ENCODE data around the gene NFE2.
A peak's percentile ranks its signal among the peaks of the same experiment; 100 is the strongest.
"Not testable (repeated sequence)": the region's sequence is repeated elsewhere in the genome, so short reads cannot be mapped to it uniquely, and the experiment has no call there.

Gene NFE2

DNA sequence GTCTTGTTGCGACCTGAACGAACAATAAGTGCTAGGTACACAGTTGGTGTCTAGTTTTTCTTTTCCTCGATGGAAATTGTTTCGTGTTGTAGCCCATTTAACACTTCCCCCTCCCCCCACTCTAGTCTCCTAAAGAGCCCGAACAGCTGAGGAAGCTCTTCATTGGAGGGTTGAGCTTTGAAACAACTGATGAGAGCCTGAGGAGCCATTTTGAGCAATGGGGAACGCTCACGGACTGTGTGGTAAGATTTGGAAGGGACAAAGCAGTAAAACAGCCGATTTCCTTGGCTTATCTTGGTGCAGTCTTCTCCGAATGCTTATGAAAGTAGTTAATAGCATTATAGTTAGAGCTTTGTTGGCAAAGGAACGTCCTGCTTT lies 19.6 kb downstream of the NFE2 start:
- DNase-seq = not testable (repeated sequence)

DNA sequence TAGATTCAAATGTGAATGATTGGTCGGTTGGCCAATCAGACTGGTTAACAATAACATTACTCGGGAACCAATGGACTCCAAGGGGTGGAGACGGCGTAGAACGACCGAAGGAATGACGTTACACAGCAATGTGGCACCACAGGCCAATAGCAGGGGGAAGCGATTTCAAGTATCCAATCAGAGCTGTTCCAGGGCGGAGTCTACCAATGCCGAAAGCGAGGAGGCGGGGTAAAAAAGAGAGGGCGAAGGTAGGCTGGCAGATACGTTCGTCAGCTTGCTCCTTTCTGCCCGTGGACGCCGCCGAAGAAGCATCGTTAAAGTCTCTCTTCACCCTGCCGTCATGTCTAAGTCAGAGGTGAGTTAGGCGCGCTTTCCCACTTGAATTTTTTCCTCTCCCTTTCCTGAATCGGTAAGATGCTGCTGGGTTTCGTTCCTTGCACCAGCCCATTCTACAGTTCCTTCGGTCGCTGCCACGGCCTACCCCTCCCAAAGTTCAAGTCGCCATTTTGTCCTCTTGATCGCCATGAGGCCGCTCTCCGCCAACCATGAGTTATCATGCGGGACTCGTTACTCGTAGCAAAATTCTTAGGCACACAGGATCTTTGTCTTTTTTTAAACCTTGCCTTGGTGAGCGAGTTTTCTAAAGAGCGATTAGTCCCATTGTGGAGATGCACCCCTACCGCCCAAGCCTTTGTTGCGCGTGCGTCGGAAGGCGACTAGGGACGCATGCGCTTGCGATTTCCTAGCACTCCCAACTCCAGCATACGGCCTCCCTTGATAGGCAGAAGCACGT lies 20.2 kb downstream of the NFE2 start, which contains the start of gene HNRNPA1:
Gene HNRNPA1 (plus strand): TSS at position 259 of the 793 bp plus-strand sequence. CDS start 82 bp downstream, at position 341.
- peak; percentile 99 for DNase-seq

DNA sequence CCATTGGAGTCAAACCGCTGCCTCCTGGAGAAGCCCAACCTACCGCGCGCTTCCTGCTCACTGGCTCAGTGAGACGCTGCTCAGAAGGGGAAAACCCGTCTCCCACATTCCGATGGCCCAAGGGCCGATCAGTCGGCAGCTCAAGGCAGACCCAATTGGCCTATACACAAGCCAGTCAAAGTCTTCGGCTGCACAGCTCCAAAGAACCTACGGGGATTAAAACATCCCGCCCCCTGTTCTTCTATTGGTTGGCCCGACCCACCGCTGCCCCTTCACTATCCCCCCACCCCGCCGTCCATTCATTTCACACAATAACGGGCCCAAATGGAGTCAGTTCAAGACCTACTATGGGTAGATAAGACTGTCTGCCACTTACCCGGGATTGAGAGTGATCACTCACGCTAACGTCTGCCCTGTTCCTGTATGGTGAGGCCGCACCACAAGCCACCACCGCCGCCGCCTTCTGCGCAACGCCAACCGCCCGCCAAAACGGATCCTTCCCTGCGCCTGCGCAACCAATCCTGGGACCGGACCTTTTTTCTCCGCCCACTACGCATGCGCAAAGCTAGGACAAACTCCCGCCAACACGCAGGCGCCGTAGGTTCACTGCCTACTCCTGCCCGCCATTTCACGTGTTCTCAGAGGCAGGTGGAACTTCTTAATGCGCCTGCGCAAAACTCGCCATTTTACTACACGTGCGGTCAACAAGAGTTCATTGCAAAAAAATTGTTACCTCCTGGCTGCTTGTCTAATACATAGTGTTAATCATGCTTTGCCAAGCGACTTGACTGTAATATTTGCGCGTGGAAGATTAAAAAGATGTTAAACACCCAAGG lies 21.0 kb downstream of the NFE2 start, which contains the start of gene CBX5:
Gene CBX5 (minus strand): TSS at position 491 of the 836 bp plus-strand sequence. CDS start 22,472 bp downstream, outside the sequence.
- DNase-seq = peak; percentile 99

DNA sequence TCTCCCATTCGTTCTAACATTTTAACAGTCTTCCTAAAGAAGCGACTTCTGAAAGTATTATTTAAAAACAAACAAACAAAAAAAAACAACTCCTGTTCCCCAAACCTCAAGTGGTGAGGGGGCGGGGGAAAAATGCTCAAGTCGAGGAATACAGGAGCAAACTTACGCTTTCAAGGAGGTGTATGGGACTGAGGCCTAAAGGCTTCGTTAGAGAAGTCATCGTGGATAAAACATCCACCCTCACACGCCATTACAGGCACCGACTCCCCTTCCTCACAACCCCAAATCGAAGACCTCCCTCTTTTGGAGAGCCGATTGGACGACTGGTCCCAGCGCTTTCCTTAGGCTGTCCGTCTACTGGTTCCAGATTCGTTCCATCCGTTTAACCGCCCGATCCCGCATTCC lies 21.6 kb downstream of the NFE2 start:
- DNase-seq = no peak

DNA sequence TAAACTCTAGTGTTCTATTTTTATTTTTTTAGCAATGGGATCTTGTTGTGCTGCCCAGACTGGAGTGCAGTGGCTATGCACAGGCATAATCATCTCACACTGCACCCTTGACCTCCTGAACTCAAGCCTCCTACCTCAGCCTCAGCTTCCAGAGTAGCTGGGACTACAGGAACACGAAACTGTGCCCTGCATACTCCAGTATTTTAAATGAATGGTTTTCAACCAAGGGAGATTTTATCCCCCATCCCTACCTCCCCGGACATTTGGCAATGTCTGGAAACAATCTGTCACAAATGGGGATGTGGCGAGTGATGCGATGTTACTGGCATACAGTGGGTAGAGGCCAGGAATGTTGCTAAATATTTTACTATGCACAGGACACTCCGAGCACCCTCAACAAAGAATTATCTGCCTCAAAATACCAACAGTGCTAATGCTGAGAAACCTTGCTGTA lies 23.0 kb downstream of the NFE2 start:
- DNase-seq = no peak

DNA sequence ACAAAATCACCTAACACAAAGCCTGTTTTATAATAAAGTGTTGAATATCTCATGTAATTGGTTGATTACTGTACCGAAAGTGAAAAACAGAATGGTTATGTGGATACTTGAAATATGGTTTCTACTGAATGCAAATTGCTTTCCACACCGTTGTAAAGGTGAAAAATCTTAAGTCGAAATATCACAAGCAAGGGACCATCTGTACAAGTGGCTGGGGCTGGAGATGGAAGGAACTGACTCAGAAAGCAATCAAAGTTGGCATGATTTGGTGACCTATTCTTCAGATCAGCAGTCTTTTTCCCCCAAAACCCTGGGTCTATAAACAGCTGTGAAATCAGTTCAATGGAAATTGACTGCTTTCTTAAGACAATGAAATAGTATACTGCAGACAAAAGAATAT lies 24.4 kb downstream of the NFE2 start:
- no peak for DNase-seq

DNA sequence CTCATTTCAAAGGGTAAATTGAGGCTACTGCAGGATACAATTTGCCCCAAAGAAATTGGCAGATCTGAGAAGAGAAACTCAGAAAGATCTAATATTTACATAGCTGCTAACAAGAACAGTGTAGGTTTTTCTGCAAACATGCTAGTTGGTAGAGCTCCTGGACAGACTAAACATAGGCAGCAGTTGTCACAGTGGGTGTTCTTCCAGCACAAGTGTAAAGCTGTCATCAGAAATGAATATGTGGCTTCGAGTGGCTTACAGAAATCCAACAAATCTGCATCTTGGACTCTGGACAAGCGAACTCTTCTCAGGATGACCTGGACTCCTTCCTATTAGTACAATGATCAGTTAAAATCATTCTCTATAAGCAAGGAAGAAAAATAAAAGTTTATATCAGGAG lies 26.8 kb downstream of the NFE2 start:
- no peak for DNase-seq

DNA sequence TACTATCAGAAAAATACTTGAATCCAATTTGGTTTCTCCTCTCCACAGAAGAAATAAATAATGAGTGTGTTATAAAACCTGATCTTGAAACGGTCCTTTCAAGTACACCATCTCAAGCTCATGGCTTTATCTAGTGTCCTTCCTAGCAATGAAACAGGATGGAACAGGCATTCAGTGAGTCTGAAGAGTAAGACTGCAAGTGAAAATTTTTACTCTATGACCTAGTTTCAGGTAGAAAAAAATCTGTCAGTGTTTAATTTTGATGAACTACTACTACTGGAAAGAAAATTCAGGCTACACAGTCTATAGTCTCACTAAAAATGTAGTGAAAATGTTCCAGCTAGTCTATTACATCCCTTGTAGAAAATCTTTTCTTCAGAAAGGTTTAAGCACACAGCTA lies 28.6 kb downstream of the NFE2 start:
- no peak for DNase-seq

DNA sequence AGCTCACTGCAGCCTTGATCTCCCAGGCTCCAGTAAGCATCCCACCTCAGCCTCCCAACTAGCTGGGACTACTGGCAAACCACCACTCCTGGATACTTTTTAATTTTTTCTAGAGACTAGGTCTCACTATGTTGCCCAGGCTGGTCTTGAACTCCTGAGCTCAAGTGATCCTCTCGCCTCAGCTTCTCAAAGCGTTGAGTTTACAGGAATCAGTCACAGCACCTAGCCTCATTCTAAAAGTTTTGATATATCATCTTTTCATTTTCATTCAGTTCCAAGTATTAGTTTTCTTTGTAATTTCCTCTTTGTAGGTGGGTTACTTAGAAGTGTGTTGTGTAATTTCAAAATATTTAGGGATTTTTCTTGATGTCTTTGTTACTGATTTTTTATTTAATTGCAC lies 30.5 kb downstream of the NFE2 start:
- no peak for DNase-seq

DNA sequence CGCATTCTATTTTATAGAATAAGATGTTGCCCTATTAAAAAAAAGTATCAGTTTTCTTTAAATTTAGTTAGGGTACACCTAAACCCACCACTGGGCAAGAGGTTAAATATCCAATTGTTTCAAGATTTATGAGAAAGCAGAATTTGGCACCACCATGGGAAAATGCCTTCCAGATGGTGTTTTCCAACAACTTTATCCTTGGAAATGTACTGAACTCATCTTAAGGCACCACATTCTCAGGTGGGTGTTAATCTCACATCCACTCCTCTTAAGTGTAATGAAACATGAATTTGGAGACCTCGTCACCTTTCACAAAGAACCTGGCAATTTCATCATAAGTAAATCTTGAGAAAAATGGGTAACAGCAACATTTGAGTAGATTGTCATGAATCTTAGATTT lies 34.0 kb downstream of the NFE2 start:
- no peak for DNase-seq

DNA sequence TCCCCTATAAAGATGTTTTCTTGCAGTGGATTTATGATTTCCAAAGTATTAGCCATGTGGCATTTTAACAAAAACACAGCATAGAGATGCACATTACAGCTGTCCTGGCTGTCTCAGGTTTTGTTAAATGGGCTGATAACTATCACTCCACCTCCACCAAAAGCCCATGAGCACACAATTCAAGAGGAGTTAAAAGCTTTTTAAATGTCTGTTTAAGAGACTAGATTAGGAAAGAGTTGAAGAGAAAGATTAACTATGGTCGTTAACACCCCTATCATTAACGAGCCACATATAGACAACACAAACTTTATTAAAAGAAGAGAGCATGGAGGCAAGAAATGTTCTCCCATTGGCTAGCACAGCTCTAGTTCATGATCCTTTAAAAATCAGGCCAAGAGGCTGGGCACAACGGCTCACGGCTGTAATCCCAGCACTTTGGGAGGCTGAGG lies 35.4 kb downstream of the NFE2 start:
- DNase-seq = no peak

DNA sequence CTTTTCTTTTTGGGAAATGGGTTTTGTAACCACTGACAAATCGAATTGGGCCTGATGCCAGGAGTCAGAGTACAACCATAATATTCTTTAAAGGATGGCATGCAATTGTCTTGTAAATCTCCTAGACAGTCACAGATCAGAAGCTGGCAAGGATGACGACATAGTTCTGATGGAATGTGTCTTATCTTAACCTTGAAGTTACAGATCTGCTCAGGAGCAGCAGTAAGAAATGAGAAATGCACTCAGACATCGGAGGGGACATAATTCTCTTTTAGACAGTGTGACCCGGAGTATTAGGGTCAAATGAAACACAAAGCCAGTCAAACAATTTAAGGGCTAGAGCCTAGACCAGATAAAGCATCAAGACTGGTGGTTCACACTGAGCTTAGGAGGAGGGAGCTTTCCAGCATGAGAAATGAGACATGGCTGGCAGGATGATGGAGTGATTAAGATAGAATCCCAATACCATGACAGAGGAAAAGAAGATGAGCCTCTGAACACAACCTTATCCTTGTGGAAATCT lies 38.4 kb downstream of the NFE2 start:
- DNase-seq = no peak

DNA sequence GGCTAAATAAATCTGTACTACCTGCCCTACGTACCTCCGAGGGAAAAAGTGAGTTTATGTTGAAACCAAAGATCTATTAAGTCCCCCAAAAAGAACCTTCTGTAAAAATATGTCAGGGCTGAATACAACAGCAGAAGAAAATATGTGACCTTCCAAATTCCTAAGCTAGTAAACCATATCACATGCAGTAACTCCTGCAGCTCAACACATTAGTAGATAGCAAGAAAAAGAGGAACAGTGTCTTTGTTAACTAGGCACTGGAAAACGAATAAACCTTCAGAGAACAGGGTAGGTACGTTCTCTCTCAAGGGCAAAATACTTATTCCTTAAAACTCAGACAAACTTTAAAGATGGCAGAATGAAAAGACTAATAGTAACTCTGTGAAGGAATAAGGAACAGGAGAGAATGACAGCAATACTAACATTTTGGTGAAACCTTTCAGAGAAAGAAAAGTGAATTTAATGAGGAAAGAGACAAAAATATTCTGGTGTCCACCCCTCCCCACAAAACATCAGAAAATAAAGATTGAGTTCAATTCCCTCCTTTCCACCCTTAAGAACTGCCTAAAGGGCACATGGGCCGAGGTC lies 38.9 kb downstream of the NFE2 start:
- no peak for DNase-seq

DNA sequence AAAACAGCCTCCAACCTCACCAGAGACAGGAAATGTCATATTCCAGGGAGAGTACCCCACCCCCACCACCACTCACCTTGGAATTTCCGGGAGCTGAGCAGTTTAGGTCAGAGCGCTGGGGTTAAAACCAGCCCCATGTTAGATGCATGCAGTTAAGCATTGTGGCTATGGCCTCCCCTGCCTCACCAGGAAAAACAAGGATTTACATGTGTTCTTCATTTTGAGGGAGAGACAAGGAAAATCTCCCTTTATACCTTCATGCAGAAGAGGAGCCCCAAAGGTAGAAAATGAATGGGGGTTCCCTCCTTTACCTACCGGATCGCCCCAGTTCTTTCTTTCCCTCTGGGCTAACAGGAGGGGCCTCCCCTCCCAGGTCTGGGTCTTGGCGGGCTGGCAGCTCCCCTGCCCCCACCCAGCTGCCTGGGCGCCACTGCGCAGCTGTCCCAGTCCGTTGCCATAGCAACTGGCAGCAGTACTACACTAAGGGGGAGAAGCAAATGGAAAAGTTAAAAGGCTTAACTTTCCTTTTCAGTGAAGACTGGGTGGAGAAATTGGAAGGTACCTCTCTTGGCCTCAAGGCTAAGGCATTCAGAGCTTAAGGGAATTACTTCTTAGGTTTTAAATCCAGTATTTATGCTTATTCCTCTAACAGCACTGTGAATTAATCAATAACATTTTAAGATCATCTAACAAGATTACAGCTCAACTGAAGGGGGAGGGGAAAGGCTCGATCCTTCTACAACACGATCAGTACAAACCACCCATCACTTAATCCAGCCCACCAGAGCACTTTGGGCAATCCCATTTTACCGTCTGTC lies 41.4 kb downstream of the NFE2 start:
- DNase-seq = peak; percentile 77

DNA sequence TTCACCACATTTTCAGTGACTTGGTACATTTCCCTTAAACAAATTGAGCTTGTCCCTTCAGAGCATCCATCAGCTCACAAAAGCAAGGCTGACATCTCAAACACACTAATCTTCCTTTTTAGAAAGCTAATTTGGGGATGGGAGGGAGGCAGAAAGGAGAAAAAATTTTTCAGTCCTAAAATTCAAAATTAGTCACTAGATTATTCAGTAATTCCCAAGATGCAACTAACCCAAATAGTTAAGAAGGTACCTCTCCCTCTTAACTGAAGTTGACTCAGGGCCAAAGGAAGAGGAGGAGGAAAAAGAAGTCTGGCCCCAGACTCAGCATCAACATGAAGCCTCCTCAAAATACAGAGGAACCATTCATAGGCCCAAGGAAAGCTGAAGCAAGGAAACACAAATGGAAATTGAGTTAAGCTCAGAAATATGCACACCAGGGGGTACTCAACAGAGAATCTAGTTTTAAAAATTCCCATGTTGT lies 42.6 kb downstream of the NFE2 start:
- DNase-seq = no peak

DNA sequence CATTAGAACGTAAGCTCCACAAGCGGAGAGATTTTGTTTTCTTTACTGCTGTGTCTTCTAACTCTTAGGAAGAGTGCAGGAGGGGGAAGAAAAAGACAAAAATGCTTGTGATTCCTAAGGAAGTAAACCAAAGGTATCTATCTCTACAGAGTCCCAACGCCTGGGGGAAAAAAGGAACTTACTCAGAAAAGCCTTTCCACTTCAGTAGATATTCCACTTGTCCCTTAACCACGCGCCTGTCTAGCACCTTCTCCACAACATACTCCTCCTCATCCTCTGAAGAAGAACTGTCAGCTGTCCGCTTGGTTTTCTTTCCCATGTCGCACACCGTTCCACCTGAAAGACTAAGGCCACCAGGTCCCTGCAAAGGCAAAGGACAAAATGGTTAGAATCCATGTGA lies 43.5 kb downstream of the NFE2 start:
- DNase-seq = no peak

DNA sequence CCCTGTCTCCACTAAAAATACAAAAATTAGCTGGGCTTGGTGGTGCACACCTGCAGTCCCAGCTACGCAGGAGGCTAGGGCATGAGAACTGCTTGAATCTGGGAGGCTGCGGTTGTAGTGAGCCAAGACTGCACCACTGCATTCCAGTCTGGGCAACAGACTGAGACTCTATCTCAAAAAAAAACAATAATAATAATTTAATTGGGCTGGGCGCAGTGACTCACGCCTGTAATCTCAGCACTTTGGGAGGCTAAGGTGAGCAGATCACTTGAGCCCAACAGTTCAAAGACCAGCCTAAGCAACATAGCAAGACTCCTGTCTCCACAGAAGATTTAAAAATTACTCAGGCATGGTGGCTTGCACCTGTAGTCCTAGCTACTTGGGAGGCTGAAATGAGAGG lies 47.6 kb downstream of the NFE2 start:
- no peak for DNase-seq

DNA sequence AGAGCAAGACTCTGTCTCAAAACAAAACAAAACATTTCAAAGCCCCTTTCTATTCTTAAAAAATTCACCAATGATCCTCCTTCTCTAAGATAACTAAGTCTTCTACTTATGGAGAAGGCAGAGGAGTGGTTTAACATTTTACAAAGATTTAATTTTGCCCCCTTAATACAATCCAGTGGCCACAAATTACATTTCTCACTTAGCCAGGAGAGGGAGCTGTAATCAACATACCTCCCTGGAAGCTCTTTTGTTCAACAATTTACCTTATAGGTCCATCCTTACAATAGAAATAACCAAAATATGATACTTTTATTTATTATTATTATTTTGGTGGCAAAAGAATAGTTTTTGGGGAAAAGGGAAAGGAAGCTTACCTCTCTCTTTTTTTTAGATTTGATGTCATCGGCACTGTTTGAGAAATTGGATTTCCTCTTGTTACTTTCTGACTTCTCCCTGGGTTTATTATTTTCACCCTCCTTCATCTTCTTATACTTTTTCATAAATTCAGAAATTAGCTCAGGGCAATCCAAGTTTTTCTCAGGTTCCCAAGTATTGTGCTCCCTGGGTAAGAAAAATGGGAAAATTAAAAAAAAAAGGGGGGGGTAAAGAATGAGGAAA lies 49.0 kb downstream of the NFE2 start:
- peak; percentile 28 for DNase-seq

DNA sequence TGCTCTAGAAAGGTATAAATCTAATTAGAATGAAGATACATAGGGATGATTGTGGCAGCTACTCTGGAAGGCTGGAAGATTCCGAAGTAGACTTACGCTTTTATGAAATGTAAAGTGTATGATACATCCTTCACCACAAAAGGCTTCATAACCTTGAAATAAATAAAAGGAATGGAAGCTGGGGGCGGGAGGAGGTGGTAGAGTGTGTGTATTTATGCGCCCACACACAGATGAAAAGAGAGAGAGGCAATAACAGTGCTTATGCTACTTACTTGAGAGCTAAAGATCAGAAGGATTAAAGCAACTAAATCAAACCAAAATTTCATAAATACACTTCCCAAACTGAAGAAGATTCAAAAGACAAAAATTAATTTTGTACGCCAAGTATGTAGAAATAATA lies 51.3 kb downstream of the NFE2 start:
- no peak for DNase-seq

DNA sequence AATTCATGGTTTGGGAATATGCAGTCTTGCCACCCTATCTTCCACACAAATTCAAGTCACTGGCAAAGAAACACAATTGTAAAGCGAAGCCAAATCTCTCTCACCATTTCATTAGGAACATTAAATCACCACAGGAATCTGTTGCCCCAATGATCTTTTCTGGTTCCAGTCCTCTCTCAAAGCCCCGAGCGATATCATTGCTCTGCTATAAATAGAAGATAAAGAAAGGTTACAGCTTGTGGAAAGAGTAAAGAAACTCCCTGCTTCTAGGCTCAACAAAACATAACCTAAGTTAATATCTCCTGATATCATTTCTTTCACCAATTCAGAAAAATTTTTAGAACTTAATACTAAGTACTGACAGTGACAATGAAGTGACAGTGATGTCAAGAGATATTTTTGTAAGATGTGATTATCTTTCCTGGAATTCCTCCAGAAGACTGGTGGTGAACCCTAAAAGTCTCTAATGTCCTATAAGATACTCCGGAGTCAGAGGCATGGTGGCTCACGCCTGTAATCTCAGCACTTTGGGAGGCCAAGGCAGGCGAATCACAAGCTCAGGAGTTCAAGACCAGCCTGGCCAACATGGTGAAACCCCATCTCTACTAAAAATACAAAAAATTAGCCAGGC lies 54.7 kb downstream of the NFE2 start:
- DNase-seq = no peak

Measured in amniotic stem cell (primary cell).